Keratinocyte (primary cell): Measurements from ENCODE around the gene RHCE. TPM values are rescaled to one million over a fixed set of nuclear protein-coding genes. Genes with fewer than 3 reads are reported as not detected.

Experiments used
- DNase-seq: peaks from one replicate; pipeline ENCODE4 v3.0.0-alpha.2; 2011; ENCODE audit warnings: low read depth, missing footprints, low spot score
- FAIRE-seq: peaks from 2 replicates; lab custom pipeline; 2011; peaks lifted over from hg19 to GRCh38; lab: Jason Lieb, UNC
- H2AFZ ChIP-seq: 2 replicates; pipeline ENCODE4 v1.6.0; 2012; ENCODE audit warnings: low read length, control low read depth, inconsistent platforms; ENCODE audit not compliant: control insufficient read depth
- H3K27ac ChIP-seq: 2 replicates; pipeline ENCODE4 v1.5.1; 2011; ENCODE audit warnings: low read length; ENCODE audit not compliant: control insufficient read depth, insufficient read depth
- H3K27me3 ChIP-seq: 3 replicates; pipeline ENCODE4 v1.6.0; 2011; ENCODE audit warnings: low read length; ENCODE audit not compliant: control insufficient read depth, insufficient read depth; ENCODE audit errors: extremely low read depth
- H3K36me3 ChIP-seq, 2 experiments: 2 replicates in 1 of 2; 3 replicates in 1 of 2; pipeline ENCODE4 v1.5.1; 2011; ENCODE audit warnings: low read length in 2 of 2, mild to moderate bottlenecking in 1 of 2; ENCODE audit not compliant: control insufficient read depth in 2 of 2, insufficient read depth in 2 of 2; ENCODE audit errors: extremely low read depth in 1 of 2
- H3K4me1 ChIP-seq: 3 replicates; pipeline ENCODE4 v1.5.1; 2011; ENCODE audit warnings: low read length; ENCODE audit not compliant: control insufficient read depth, insufficient read depth; ENCODE audit errors: extremely low read depth
- H3K4me2 ChIP-seq: 3 replicates; pipeline ENCODE4 v1.6.0; 2011; ENCODE audit warnings: low read depth, low read length; ENCODE audit not compliant: control insufficient read depth, insufficient read depth; ENCODE audit errors: extremely low read depth
- H3K4me3 ChIP-seq, 3 experiments: fragments of 200-600 bp in 1 of 3; sonication (generic) in 1 of 3; 2 replicates in 2 of 3; 3 replicates in 1 of 3; pipeline ENCODE4 v1.5.1; 2011 to 2016; ENCODE audit warnings: low read length in 3 of 3, mild to moderate bottlenecking in 3 of 3, control low read depth in 2 of 3, inconsistent platforms in 1 of 3, low read depth in 1 of 3, mixed read lengths in 1 of 3, mixed run types in 1 of 3, moderate library complexity in 1 of 3; ENCODE audit not compliant: control insufficient read depth in 2 of 3, insufficient read depth in 2 of 3; ENCODE audit errors: extremely low read depth in 1 of 3
- H3K79me2 ChIP-seq: 2 replicates; pipeline ENCODE4 v1.6.0; 2012; ENCODE audit warnings: low read length; ENCODE audit not compliant: control insufficient read depth, insufficient read depth
- H3K9ac ChIP-seq: 3 replicates; pipeline ENCODE4 v1.6.0; 2011; ENCODE audit warnings: low read length; ENCODE audit not compliant: control insufficient read depth, insufficient read depth; ENCODE audit errors: extremely low read depth
- H3K9me1 ChIP-seq: 3 replicates; pipeline ENCODE4 v1.6.0; 2011; ENCODE audit warnings: low read length; ENCODE audit not compliant: control insufficient read depth, insufficient read depth; ENCODE audit errors: extremely low read depth
- H3K9me3 ChIP-seq: 2 replicates; pipeline ENCODE4 v1.5.1; 2012; ENCODE audit warnings: low read depth, low read length; ENCODE audit not compliant: control insufficient read depth
- H4K20me1 ChIP-seq: 3 replicates; pipeline ENCODE4 v1.6.0; 2011; ENCODE audit warnings: low read length; ENCODE audit not compliant: control insufficient read depth, insufficient read depth; ENCODE audit errors: extremely low read depth
- EZH2 ChIP-seq: IDR thresholded peaks from one replicate; pipeline ENCODE4 v1.6.1; 2012; ENCODE audit warnings: inconsistent platforms, mild to moderate bottlenecking, low read length, moderate library complexity
- dilution Hi-C: fragments of 300-500 bp; cut with MboI; formaldehyde crosslinking; loops from one replicate; pipeline ENCODE4 v1.7.0; 2020; ENCODE audit warnings: low sequenced_read_pairs; ENCODE audit not compliant: extremely low pct_ligation_motif_present
- polyA plus RNA-seq, 5 experiments: library from polyadenylated mRNA; depleted of rRNA in 3 of 5; stranded (reverse) in 3 of 5; stranded (forward) in 1 of 5; unstranded in 1 of 5; fragments of >200 nt; gene quantifications; 1 replicate in 1 of 5; 2 replicates in 3 of 5; 3 replicates in 1 of 5; pipeline versions ENCODE4 v1.2.1 to v1.2.3, GENCODE V29; 2011 to 2012; ENCODE audit warnings: missing spikeins in 2 of 5, low read depth in 1 of 5, low replicate concordance in 1 of 5
- TF ChIP-seq, protein P1 (sequence below), 3 experiments: IDR thresholded peaks in 1 of 3; conservative IDR thresholded peaks in 1 of 3; optimal IDR thresholded peaks in 1 of 3; 2 replicates in 2 of 3; 3 replicates in 1 of 3; pipeline versions ENCODE3 to v1.5.1; 2011; ENCODE audit warnings: low read length in 3 of 3, mild to moderate bottlenecking in 3 of 3, moderate library complexity in 2 of 3, control low read depth in 1 of 3, inconsistent platforms in 1 of 3; ENCODE audit not compliant: insufficient read depth in 2 of 3; ENCODE audit errors: extremely low read depth in 1 of 3

RHCE gene
- polyA plus RNA-seq, 1 donor (not counting 4 experiments of a cell fraction or from before 2014, with no cell fraction given) = 0.20 TPM

DNA sequence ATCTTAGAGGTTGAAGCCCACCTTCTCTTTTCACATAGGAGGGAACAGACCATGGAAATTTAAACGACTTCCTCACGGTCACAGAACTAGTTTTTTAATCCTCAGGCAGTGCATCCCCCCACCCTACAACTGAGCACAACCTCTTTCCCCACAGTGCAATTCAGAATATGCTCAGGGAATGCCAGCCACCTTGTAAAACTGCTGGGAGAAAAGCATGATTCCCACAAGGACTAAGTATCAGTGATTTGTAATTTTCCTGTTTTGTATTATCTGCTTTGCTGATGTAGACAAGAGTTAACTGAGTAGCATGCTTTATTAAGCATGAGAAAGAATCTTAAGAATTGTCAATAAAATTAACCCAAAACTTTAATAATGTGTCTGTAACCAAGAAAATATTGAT is 58.7 kb downstream of the RHCE start:
- Histone ChIP-seq H3K4me1 (peaks cover 9% of the 10 kb centered on the region), H3K9ac (no peak overlapping the region), H3K9me3 (no peaks in the 10 kb centered on the region), H3K4me2 (no peak overlapping the region), H3K4me3 (no peak overlapping the region), H3K27me3 (no peaks in the 10 kb centered on the region), H3K79me2 (no peaks in the 10 kb centered on the region), H2AFZ (no peak overlapping the region), H4K20me1 (no peaks in the 10 kb centered on the region), H3K27ac (no peak overlapping the region), H3K36me3 (peaks cover 6 to 12% of the 10 kb centered on the region in 2 experiments), H3K9me1 (no peaks in the 10 kb centered on the region)
- no peak for TF ChIP-seq EZH2
- TF ChIP-seq, protein P1, sequence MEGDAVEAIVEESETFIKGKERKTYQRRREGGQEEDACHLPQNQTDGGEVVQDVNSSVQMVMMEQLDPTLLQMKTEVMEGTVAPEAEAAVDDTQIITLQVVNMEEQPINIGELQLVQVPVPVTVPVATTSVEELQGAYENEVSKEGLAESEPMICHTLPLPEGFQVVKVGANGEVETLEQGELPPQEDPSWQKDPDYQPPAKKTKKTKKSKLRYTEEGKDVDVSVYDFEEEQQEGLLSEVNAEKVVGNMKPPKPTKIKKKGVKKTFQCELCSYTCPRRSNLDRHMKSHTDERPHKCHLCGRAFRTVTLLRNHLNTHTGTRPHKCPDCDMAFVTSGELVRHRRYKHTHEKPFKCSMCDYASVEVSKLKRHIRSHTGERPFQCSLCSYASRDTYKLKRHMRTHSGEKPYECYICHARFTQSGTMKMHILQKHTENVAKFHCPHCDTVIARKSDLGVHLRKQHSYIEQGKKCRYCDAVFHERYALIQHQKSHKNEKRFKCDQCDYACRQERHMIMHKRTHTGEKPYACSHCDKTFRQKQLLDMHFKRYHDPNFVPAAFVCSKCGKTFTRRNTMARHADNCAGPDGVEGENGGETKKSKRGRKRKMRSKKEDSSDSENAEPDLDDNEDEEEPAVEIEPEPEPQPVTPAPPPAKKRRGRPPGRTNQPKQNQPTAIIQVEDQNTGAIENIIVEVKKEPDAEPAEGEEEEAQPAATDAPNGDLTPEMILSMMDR (optimal IDR thresholded peaks at IDR 0.05 in 1 of 3, IDR thresholded peaks at IDR 0.05 in 1 of 3, conservative IDR thresholded peaks at IDR 0.05 in 1 of 3; ENCODE audit: extremely low read depth in 1 of 3, insufficient read depth in 2 of 3, low read length in 3 of 3) = no peak
- dilution Hi-C loops = no loop called here
- DNase-seq = no peak
- no peak for FAIRE-seq

DNA sequence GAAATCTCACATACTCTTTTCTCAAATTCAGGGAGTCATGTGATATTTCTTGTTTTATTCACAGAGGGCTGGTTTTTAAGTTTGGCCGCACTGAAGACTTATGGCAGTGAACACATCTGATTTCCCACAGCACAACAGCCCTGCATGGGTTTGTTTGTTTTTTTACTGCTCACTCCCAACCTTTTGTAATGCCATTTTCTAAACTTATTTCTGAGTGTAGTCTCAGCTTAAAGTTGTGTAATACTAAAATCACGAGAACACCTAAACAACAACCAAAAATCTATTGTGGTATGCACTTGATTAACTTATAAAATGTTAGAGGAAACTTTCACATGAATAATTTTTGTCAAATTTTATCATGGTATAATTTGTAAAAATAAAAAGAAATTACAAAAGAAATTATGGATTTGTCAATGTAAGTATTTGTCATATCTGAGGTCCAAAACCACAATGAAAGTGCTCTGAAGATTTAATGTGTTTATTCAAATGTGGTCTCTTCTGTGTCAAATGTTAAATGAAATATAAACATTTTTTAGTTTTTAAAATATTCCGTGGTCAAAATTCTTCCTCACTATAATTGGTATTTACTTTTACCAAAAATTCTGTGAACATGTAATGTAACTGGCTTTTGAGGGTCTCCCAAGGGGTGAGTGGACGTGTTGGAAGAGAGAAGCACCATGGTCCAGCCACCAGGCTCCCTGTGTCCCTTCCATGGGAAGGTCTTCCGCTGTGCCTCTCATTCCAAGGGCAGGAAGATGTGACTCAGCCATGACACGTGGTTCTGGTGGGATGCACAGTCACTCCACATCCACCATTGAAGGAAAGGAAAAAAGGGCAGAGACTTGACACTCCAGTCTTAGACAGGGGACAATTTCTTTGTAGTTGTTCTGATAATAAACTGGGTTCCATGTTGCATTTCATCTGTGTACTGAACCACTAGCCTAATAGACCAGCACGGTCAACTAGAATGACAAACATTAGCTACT is 59.7 kb downstream of the RHCE start:
- Histone ChIP-seq H3K36me3 (peaks cover 6 to 14% of the 10 kb centered on the region in 2 experiments), H3K4me3 (no peak overlapping the region), H3K27me3 (no peaks in the 10 kb centered on the region), H3K4me2 (no peak overlapping the region), H3K9ac (no peak overlapping the region), H3K9me1 (no peaks in the 10 kb centered on the region), H3K27ac (no peak overlapping the region), H3K4me1 (peaks cover 18% of the 10 kb centered on the region), H2AFZ (no peak overlapping the region), H3K9me3 (no peaks in the 10 kb centered on the region), H3K79me2 (no peaks in the 10 kb centered on the region), H4K20me1 (no peaks in the 10 kb centered on the region)
- dilution Hi-C loops = no loop called here
- DNase-seq (no peak), FAIRE-seq (no peak)
- TF ChIP-seq, protein P1 (optimal IDR thresholded peaks at IDR 0.05 in 1 of 3, IDR thresholded peaks at IDR 0.05 in 1 of 3, conservative IDR thresholded peaks at IDR 0.05 in 1 of 3; ENCODE audit: extremely low read depth in 1 of 3, insufficient read depth in 2 of 3, low read length in 3 of 3) = no peak
- no peak for TF ChIP-seq EZH2
